Transverse colon (tissue), 4 donors: ENCODE measurements around the gene SLC6A13.

ENCODE experiments used
- EP300 ChIP-seq: sonication (generic); formaldehyde crosslinking; IDR thresholded peaks from one replicate; pipeline ENCODE4 v1.6.1; 2017; ENCODE audit warnings: antibody characterized with exemption, low read depth
- POLR2A ChIP-seq: fragments of 450-650 bp; IDR thresholded peaks from one replicate; pipeline ENCODE4 v1.6.1; 2016; ENCODE audit warnings: antibody characterized with exemption, mild to moderate bottlenecking, moderate library complexity
- POLR2AphosphoS5 ChIP-seq, 3 donors: sonication (generic); formaldehyde crosslinking; IDR thresholded peaks; one replicate each; pipeline ENCODE4 v1.6.1; 2016; ENCODE audit warnings: antibody characterized with exemption in 3 of 3
- TF ChIP-seq, protein P1 (sequence below), 5 experiments: fragments of 200-600 bp in 3 of 5; fragments of 450-650 bp in 2 of 5; sonication (generic) in 3 of 5; IDR thresholded peaks; 1 replicate in 2 of 5; 2 replicates in 3 of 5; pipeline ENCODE4 v1.5.1; 2016 to 2017; ENCODE audit warnings: antibody characterized with exemption in 5 of 5, inconsistent platforms in 3 of 5, mild to moderate bottlenecking in 2 of 5, moderate library complexity in 1 of 5

DNA sequence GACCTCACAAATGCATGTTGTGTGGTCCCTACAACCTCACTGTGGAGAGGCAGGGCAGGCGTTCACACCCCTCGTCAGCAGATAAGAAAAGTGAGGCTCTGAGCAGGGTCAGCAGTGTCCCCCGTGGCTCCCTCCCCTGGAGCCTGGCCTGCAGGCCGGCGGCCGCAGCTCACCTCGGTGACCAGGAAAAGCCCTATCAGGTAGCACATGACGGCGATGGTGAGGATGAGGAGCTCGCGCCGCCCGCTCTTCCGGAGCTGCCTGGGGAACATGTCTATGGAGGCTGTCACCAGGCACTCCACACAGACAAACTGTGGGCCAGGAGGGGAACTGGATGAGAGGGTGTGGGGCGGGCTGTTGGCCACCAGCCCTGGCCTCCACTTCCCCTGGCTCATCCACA is 66.7 kb downstream of the SLC6A13 start:
- TF ChIP-seq POLR2A (no peak), EP300 (no peak), POLR2AphosphoS5 (IDR thresholded peaks at IDR 0.05) (no peak)
- TF ChIP-seq, protein P1, sequence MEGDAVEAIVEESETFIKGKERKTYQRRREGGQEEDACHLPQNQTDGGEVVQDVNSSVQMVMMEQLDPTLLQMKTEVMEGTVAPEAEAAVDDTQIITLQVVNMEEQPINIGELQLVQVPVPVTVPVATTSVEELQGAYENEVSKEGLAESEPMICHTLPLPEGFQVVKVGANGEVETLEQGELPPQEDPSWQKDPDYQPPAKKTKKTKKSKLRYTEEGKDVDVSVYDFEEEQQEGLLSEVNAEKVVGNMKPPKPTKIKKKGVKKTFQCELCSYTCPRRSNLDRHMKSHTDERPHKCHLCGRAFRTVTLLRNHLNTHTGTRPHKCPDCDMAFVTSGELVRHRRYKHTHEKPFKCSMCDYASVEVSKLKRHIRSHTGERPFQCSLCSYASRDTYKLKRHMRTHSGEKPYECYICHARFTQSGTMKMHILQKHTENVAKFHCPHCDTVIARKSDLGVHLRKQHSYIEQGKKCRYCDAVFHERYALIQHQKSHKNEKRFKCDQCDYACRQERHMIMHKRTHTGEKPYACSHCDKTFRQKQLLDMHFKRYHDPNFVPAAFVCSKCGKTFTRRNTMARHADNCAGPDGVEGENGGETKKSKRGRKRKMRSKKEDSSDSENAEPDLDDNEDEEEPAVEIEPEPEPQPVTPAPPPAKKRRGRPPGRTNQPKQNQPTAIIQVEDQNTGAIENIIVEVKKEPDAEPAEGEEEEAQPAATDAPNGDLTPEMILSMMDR (IDR thresholded peaks at IDR 0.05), result no peak
